GM21447 (cell line): ENCODE data around the gene SP140L.
"Not testable (repeated sequence)": the region's sequence is repeated elsewhere in the genome, so short reads cannot be mapped to it uniquely, and the experiment has no call there.

Source experiments
- ATAC-seq: cut with Tn5 transposase; IDR thresholded peaks from one replicate; pipeline ENCODE4 v1.9.1; 2021; ENCODE audit not compliant: unreplicated experiment

The SP140L gene

DNA sequence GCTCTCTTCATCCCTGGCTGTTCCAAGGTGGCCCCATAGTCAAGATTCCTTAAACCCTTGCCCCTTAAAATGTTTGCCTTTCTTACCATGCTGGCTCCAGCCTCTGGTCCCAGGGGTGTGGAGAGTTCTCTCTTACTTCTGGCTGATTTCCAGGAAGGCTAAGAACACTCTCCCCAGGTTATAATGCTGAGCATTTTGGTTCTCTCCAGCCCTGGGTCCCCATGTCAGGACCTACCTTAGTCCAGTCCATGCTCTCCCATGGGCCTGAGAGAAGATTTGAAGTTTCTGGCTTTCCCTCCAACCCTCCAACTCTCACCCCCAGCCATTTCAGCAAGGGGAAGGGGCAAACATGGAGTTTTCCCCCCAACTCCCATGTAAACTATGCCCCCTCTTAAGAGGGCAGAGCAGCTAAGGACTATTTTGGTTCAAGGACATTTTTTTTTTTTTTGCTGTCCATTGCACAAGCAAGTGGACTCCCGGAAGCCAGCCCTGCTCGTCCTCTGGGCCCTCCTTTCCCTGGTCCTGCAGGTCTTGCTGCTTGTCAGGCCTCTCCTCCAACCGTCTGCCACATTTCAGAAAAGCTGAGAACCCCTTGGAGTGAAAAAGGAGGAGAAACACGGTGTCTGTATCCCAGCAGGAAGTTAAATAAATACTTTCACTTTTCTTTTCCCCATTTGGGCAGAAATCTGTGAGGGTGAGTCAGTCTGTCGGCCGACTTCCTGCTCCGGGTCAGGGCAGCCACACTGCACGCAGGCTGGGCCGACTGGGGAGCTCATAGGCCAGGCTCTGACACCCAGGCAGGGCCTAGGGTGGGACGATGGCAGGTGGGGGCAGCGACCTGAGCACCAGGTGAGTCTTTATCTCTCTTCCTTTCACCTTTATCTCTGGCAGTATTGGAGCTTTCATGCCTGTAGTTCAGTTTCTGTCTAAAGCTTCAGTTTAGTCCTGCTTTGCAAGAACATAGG lies at the start of gene SP140L:
TSS of gene SP140L (plus strand) at position 741 of the 965 bp plus-strand sequence. CDS start at position 818, 77 bp downstream.
- peak; percentile 91 for ATAC-seq

DNA sequence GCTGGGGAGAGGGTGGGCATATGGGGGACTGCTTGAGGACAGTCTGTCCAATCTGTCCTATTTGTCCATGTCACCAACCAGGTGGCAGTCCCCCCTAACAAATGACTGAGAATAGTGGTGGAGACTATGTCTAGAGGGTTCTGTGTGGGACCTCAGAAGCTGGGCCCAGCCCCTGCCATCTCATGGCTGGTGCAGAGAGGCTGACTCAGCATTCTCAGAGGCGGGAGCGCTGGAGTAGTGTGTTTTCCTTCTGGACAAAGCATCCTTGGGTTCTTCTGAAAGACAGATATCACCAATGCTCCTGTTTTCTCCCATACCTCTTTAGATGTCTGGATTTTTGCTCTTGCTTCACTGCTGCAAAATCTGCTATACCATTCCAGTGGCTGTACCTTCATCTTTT lies 44.1 kb upstream of the SP140L start:
- ATAC-seq: no peak

GRCh38 chr2:230286048-230286447 lies 40.9 kb upstream of the SP140L start:
- no peak for ATAC-seq

GRCh38 chr2:230289311-230289710 lies 37.7 kb upstream of the SP140L start:
- not testable (repeated sequence) for ATAC-seq

DNA sequence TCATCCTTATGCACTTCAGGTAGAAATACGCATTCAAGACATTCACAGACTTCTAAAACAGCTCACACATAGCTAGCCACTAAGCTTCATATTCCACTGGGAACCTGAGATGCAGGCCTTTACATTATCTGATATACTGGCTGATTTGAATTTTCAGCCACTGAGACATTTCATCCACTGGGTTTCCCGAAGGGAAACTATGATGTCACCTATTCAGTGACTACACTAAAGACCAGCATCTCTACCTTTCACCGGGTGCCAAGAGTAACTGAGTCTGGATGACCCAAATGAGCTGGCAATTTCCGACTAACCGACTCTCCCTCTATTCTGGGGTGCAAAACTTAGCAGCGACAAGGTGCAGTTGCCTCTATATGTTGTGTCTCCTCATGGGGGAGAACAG lies 31.8 kb upstream of the SP140L start:
- ATAC-seq: no peak

- ATAC-seq: no peak
Measured at GRCh38 chr2:230296917-230297316, 30.1 kb upstream of the SP140L start.

DNA sequence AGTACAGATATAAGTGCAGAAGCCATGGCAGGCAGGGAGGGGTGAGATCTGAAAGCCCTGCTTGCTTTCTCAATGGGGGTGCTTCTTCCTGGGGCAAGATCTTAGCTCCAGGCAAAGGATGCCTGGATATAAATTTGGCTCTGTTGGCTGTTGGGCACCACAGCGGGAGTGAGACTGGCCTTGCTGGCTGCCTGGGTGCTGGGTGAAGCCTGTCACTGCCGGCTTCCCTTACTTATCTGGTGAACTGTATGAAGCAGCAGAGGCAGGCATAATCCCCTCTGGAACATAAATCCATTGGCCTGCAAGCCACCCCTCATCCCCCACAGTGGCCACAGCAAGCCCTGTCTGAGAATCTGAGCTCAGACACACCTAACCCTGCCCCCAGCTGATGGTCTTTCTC lies 27.4 kb upstream of the SP140L start:
- ATAC-seq: no peak

DNA sequence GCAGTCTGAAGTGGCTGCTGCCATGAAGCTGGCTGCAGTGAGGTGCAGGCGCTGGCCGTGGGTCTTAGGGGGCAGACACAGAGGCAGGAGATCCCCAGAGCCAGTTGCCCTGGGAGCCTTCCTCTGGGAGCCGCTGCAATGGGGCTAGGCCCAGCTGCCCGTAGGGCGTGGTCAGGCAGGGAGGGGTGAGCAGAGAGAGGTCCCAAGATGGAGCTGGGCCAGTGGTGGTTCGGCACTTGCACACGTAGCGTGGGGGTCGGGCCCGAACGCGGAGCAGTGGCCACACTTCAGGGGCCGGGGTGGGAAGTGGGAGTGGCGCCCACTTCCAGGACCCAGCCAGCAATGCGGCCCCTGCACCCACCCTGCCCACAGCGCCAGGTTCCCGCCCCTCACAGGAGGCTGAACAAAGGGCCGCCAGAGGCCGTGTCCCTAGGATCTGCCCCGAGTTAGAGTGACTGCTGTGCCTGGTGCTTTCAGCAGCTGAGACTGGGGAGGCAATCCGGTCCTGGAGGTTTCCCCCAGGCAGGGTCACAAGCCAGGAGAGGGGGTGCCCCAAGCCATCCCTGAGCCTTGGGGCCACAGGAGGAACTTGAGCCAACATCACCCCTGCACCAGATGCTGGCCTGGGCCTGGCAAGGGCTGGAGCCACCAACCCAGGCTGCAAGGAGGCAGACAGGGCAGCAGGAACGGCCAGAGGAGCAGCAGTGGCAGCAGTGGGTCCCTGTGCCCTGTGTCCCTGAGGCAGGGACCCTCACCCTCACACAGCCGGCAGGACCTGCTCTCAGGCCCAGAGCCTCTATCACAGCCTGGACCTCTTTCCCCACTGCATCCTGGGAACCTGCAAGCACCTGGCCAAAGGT lies 21.3 kb upstream of the SP140L start:
- ATAC-seq: no peak

DNA sequence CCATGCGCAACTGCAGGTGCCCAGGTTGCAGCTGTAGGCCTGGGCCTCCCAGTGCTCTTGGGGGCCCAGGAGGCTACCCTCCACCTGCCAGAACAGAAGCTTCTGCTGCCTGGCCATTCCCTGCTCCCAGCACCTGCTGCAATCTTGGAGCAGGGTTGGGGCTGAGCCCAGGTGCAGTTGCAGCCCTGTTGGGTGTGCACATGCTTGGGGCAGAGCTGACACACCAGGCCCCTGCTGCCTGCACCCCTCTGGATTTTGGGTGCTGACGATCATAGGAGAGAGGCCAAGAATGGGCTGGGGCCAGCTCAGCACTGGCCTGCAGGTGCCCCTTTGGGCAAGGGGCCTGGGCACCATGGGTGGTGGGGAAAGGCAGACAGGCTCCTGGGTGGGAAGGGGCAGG lies 20.5 kb upstream of the SP140L start:
- no peak for ATAC-seq

- no peak for ATAC-seq
Measured at GRCh38 chr2:230307485-230307884, 19.5 kb upstream of the SP140L start.

- ATAC-seq: no peak
Measured at GRCh38 chr2:230308402-230309000, 18.5 kb upstream of the SP140L start.

DNA sequence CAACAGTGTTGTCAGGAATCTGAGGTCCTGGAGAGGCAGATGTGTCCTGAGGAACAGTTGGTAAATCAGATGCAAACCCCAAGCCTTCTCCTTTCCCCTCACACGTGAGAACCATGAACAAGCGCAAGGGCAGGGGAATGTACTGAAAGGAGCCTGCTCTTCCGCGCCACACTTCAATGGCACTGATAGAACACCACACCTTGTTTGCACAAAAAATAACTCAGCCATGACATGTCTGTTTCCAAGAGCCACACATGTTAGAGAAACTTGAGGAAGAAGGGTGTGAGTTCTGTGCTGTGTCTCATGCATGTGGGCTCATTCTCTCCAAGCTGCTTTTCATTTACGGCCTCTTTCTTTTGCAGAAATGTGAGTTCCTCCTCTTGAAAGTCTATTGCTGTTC lies 16.2 kb upstream of the SP140L start:
- not testable (repeated sequence) for ATAC-seq

- ATAC-seq: not testable (repeated sequence)
Measured at GRCh38 chr2:230311634-230312033, 15.4 kb upstream of the SP140L start.

- ATAC-seq: no peak
Measured at GRCh38 chr2:230312638-230313037, 14.4 kb upstream of the SP140L start.

DNA sequence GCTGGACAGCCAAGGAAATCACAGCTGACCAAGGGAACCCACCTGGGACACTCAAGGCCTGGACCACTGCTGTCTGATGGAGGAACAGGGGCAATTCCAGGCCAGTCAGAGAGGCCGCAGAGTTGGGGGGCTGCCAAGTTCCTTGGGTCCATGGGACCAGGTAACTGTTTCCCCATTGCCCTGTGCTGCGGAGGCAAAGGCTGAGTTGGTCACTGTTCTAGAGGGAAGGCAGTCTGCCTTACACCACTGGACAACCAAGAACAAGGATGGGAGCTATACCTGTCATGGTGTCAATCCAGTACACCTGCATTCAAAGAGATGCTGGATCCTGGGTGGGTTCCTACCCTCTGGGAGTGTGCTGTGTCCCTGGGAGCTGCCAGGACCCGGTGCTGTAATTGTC lies 9.6 kb upstream of the SP140L start:
- ATAC-seq: no peak

DNA sequence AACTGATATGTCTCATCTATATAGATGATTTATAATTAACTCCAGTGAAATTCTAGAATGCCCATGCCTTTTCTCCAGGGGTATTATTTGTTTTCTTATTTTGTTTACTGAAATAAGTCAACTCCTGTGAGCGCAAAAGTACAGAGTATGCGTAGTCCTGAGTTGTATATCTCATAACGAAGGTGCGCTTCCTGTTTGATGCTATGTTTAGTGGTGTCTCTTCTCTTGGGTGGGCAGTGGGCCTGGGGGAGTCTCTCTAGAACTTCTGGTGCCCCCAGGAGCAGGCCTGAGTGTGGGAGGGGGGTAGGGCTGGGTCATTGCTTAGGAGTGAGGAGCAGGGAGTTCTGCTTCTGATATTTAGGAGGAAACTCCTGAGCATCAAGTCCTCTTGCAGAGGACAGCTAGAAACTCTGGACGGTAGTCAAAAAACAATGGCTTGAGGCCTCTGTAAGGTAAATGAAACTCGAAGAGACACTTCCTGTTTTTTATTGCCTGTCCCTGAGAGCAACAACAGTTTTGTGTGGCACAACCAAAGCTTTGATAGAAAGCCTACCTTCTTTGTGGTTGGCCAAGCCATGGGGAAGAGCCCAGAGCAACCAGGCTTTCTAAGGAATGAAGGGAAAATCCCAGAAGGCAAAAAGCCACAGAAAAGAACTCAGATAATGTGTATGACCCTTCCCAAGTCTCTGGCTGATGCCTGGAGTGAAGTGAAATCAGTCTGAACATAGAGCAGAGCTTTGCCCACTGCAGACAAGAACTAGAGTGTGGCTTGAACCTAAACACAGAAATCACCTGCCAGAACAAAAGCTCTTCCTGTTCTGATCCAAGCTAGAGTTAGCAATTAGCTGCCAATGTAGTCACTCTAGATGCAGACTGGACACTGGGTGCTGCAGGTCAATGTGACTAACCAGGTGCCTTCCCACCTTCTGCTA lies 8.5 kb upstream of the SP140L start:
- ATAC-seq: peak; percentile 57

- peak; percentile 85 for ATAC-seq
Measured at GRCh38 chr2:230319211-230319862, 7.7 kb upstream of the SP140L start.

GRCh38 chr2:230321031-230321430 lies 6.0 kb upstream of the SP140L start:
- ATAC-seq: no peak

GRCh38 chr2:230322561-230323384 lies 4.2 kb upstream of the SP140L start:
- no peak for ATAC-seq
